ENCODE results near the gene EYS. TPM values are rescaled to one million over a fixed set of nuclear protein-coding genes. Genes with fewer than 3 reads are reported as not detected.

EYS gene
- total RNA-seq, 1 donor from 2014 or later = not detected

DNA sequence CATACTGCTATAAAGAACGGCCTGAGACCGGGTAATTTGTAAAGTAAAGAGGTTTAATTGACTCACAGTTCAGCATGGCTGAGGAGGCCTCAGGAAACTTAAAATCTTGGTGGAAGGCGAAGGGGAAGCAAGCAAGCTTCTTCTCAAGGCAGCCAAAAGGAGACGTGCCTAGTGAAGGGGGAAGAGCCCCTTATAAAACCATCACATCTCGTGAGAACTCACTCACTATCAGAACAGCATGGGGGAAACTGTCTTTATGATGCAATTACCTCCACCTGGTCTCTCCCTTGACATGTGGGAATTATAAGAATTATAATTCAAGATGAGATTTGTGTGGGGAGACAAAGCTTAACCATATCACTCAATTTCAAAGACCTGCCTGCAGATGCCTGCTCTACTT lies 447.0 kb downstream of the EYS start:
- no peak for DNase-seq (ENCODE audit: low read depth)
- Histone ChIP-seq H3K36me3 (ENCODE audit: control insufficient read depth, insufficient read depth, low read length) (no peaks in the 10 kb centered on the region), H3K27me3 (ENCODE audit: control insufficient read depth, insufficient read depth, low read length) (no peaks in the 10 kb centered on the region), H3K4me3 (ENCODE audit: low read depth, low read length) (no peak overlapping the region)
- TF ChIP-seq, protein P1, sequence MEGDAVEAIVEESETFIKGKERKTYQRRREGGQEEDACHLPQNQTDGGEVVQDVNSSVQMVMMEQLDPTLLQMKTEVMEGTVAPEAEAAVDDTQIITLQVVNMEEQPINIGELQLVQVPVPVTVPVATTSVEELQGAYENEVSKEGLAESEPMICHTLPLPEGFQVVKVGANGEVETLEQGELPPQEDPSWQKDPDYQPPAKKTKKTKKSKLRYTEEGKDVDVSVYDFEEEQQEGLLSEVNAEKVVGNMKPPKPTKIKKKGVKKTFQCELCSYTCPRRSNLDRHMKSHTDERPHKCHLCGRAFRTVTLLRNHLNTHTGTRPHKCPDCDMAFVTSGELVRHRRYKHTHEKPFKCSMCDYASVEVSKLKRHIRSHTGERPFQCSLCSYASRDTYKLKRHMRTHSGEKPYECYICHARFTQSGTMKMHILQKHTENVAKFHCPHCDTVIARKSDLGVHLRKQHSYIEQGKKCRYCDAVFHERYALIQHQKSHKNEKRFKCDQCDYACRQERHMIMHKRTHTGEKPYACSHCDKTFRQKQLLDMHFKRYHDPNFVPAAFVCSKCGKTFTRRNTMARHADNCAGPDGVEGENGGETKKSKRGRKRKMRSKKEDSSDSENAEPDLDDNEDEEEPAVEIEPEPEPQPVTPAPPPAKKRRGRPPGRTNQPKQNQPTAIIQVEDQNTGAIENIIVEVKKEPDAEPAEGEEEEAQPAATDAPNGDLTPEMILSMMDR (IDR thresholded peaks at IDR 0.05; ENCODE audit: insufficient read depth, low read length, poor library complexity, severe bottlenecking) = no peak

DNA sequence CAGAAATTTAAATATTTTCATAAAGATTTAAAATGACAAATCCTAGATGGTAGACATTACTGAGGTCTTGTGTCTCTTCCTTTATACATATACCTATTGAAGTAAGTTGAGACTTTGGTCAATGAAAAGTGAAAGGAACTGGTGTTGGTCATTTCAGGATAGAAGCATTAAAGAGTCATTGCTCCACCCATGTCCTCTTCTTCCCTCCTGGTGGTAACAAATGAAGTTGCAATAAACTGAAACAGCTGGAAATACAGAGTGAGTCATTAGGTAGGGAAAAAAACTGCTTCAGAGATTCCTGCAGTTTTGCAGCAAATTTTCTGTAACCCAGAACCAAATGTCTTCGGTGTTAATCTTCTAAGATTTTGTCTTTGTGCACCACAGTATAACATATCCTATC lies 448.0 kb downstream of the EYS start:
- TF ChIP-seq, protein P1 (IDR thresholded peaks at IDR 0.05; ENCODE audit: insufficient read depth, low read length, poor library complexity, severe bottlenecking) = no peak
- no peak for DNase-seq (ENCODE audit: low read depth)
- Histone ChIP-seq H3K36me3 (ENCODE audit: control insufficient read depth, insufficient read depth, low read length) (no peaks in the 10 kb centered on the region), H3K4me3 (ENCODE audit: low read depth, low read length) (no peak overlapping the region), H3K27me3 (ENCODE audit: control insufficient read depth, insufficient read depth, low read length) (no peaks in the 10 kb centered on the region)

DNA sequence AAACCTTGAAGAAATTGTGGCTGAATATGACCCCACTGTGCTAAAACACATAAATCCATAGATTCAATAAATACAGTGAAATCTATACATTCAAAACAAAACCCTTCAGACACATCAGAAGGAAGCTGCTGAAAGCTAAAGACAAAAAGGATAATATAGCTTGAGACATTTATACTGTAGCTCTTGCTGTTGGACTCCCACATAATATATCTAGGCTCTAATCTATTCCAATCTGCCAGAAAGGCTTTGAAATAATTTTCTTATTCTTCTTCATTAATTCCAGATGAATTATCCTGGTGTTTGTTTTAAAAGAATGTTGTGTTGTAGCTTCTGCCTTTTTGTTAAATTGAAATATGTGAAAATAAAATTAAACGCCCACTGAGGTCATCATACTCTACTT lies 454.0 kb downstream of the EYS start:
- no peak overlapping the region for H3K4me3 ChIP-seq (ENCODE audit: low read depth, low read length)
- TF ChIP-seq, protein P1 (IDR thresholded peaks at IDR 0.05; ENCODE audit: insufficient read depth, low read length, poor library complexity, severe bottlenecking) = no peak
- no peaks in the 10 kb centered on the region for H3K36me3 ChIP-seq (ENCODE audit: control insufficient read depth, insufficient read depth, low read length)
- no peak for DNase-seq (ENCODE audit: low read depth)
- H3K27me3 ChIP-seq (ENCODE audit: control insufficient read depth, insufficient read depth, low read length) = no peaks in the 10 kb centered on the region

DNA sequence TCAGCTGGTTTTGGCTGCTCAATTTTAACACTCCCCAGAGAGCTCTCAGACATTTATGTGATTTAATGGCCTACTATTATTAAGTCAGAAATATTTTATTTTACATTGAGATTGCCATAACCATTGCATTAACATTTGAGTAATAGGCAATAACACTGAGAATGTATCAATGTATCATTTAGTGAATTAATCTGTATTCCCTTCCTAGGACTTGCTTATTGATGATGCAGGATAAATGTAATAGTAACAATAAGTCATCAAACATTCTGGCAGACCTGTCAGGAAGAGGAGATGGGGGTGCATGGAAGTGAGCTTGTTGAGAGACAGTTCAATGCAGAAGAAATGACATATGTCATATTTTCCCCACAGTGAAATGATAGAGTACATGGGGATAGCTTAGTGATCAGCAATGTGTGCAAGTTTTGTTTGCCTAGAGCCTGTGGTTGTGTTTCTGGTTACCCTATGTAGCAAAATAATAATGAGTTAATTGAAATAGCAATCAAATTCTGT lies 458.9 kb downstream of the EYS start:
- no peaks in the 10 kb centered on the region for H3K36me3 ChIP-seq (ENCODE audit: control insufficient read depth, insufficient read depth, low read length)
- no peak overlapping the region for H3K4me3 ChIP-seq (ENCODE audit: low read depth, low read length)
- no peaks in the 10 kb centered on the region for H3K27me3 ChIP-seq (ENCODE audit: control insufficient read depth, insufficient read depth, low read length)
- DNase-seq (ENCODE audit: low read depth) = no peak
- TF ChIP-seq, protein P1 (IDR thresholded peaks at IDR 0.05; ENCODE audit: insufficient read depth, low read length, poor library complexity, severe bottlenecking) = no peak

DNA sequence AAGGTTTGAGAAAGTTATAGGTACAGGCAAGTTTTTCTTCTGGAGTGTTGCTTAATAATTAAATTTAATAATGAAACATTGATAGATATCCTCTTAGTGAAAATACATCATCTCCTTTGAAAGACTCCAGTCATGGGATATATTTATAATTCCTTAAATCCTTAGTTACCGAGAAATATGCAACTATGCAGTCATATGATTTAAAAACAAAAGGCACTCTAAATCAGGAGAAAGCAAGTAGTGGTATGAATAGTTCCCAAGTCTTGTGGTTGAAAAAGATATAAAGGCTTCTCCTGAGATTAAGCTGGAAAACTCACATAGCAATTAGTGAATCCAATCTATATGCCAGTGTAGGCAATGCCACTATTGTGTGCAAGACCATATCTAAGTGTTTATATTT lies 475.4 kb downstream of the EYS start:
- TF ChIP-seq, protein P1 (IDR thresholded peaks at IDR 0.05; ENCODE audit: insufficient read depth, low read length, poor library complexity, severe bottlenecking) = no peak
- no peak overlapping the region for H3K4me3 ChIP-seq (ENCODE audit: low read depth, low read length)
- no peaks in the 10 kb centered on the region for H3K36me3 ChIP-seq (ENCODE audit: control insufficient read depth, insufficient read depth, low read length)
- DNase-seq (ENCODE audit: low read depth) = no peak
- no peaks in the 10 kb centered on the region for H3K27me3 ChIP-seq (ENCODE audit: control insufficient read depth, insufficient read depth, low read length)

DNA sequence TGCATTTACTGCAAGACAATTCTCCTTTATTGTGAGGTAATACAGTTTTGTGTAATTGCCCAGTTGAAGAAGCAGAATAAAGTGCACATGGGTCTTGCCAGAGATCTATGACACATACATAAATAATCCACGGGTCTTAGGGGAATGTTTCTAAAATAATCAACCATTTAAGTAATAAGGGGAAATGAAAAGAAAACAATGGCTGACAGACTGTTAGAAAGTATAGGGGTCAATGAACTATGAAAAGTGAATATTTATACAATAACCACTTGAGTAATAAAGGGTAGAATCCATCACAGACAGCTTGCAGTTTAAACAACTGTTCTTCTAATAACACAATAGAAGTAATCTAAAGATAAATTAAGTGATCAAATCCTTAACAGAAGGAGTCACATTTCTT lies 477.2 kb downstream of the EYS start:
- no peak overlapping the region for H3K4me3 ChIP-seq (ENCODE audit: low read depth, low read length)
- no peaks in the 10 kb centered on the region for H3K27me3 ChIP-seq (ENCODE audit: control insufficient read depth, insufficient read depth, low read length)
- no peaks in the 10 kb centered on the region for H3K36me3 ChIP-seq (ENCODE audit: control insufficient read depth, insufficient read depth, low read length)
- no peak for DNase-seq (ENCODE audit: low read depth)
- TF ChIP-seq, protein P1 (IDR thresholded peaks at IDR 0.05; ENCODE audit: insufficient read depth, low read length, poor library complexity, severe bottlenecking) = no peak

All from kidney epithelial cell (primary cell).